Smooth muscle cell (in vitro differentiated cells): ENCODE data around the gene RPS6KC1. TPM values are rescaled to one million over a fixed set of nuclear protein-coding genes. Genes with fewer than 3 reads are reported as not detected.

Experiments
- DNase-seq: peaks from one replicate; lab custom pipeline; 2025; ENCODE audit not compliant: unreplicated experiment; lab: John Stamatoyannopoulos, UW
- H2AFZ ChIP-seq: fragments of 200-600 bp; sonication (generic); 2 replicates; pipeline ENCODE4 v1.6.0; 2016; ENCODE audit warnings: antibody characterized with exemption, low read depth, mild to moderate bottlenecking
- H3F3A ChIP-seq: fragments of 200-600 bp; sonication (generic); 2 replicates; pipeline ENCODE4 v1.6.0; 2017; ENCODE audit warnings: antibody characterized with exemption, low read depth
- H3K27ac ChIP-seq: fragments of 200-600 bp; sonication (generic); 2 replicates; pipeline ENCODE4 v1.5.1; 2016; ENCODE audit warnings: low read depth, mild to moderate bottlenecking
- H3K27me3 ChIP-seq: fragments of 200-600 bp; sonication (generic); 2 replicates; pipeline ENCODE4 v1.6.1; 2016; ENCODE audit warnings: low read depth, mild to moderate bottlenecking
- H3K36me3 ChIP-seq: fragments of 200-600 bp; sonication (generic); 2 replicates; pipeline ENCODE4 v1.5.1; 2016; ENCODE audit warnings: low read depth
- H3K4me1 ChIP-seq: fragments of 200-600 bp; sonication (generic); 2 replicates; pipeline ENCODE4 v1.5.1; 2016; ENCODE audit warnings: low read depth
- H3K4me2 ChIP-seq: fragments of 200-600 bp; sonication (generic); 2 replicates; pipeline ENCODE4 v1.6.0; 2016; ENCODE audit warnings: mild to moderate bottlenecking
- H3K4me3 ChIP-seq: fragments of 200-600 bp; sonication (generic); 2 replicates; pipeline ENCODE4 v1.5.1; 2016; ENCODE audit warnings: mild to moderate bottlenecking
- H3K79me2 ChIP-seq: fragments of 200-600 bp; sonication (generic); 2 replicates; pipeline ENCODE4 v1.6.0; 2016; ENCODE audit warnings: low read depth, mild to moderate bottlenecking
- H3K9ac ChIP-seq: fragments of 200-600 bp; sonication (generic); 2 replicates; pipeline ENCODE4 v1.6.0; 2016; ENCODE audit warnings: low read depth
- H3K9me3 ChIP-seq: fragments of 200-600 bp; sonication (generic); replicated peaks from 2 replicates; pipeline ENCODE4 v1.5.1; 2016; ENCODE audit warnings: low read depth
- H4K20me1 ChIP-seq: fragments of 200-600 bp; sonication (generic); 2 replicates; pipeline ENCODE4 v1.6.0; 2016; ENCODE audit warnings: low read depth
- CTCF ChIP-seq: fragments of 200-600 bp; sonication (generic); IDR thresholded peaks from 2 replicates; pipeline ENCODE4 v1.5.1; 2017; ENCODE audit warnings: borderline replicate concordance, mild to moderate bottlenecking, antibody characterized with exemption; ENCODE audit not compliant: insufficient read depth, poor library complexity, severe bottlenecking
- WGBS: methylation state at CpG from one replicate; pipeline ENCODE4 v1.1.7; 2016; ENCODE audit warnings: low lambda C conversion rate; 5-methylcytosine and 5-hydroxymethylcytosine counted together
- polyA plus RNA-seq: library from polyadenylated mRNA; unstranded; fragments of >200 nt; fragmentation: Nextera tagmentation; extraction: Ambion mirVana; gene quantifications from 2 replicates; pipeline ENCODE4 v1.2.1, GENCODE V29; 2016
- total RNA-seq: library from RNA; depleted of rRNA; stranded (reverse); fragments of >200 nt; gene quantifications from 2 replicates; pipeline ENCODE4 v1.2.3, GENCODE V29; 2014

The RPS6KC1 gene
- total and polyA plus RNA-seq, 2 experiments from 2014 or later: 17.6 to 30.8 TPM

GRCh38 chr1:213180833-213181232 is 129.8 kb downstream of the RPS6KC1 start:
- H2AFZ ChIP-seq: no peak overlapping the region
- no peaks in the 10 kb centered on the region for H3K27me3 ChIP-seq
- H4K20me1 ChIP-seq: no peaks in the 10 kb centered on the region
- WGBS: 92% methylated on average over 1 of the region's 1 CpG
- no peaks in the 10 kb centered on the region for H3K9me3 ChIP-seq
- DNase-seq: no peak
- H3K4me2 ChIP-seq: no peak overlapping the region
- H3K79me2 ChIP-seq: no peaks in the 10 kb centered on the region
- H3F3A ChIP-seq: no peaks in the 10 kb centered on the region
- no peaks in the 10 kb centered on the region for H3K4me1 ChIP-seq
- H3K4me3 ChIP-seq: no peak overlapping the region
- no peak overlapping the region for H3K9ac ChIP-seq
- H3K27ac ChIP-seq: no peak overlapping the region
- H3K36me3 ChIP-seq: peaks cover 12% of the 10 kb centered on the region
- TF ChIP-seq CTCF: no peak

GRCh38 chr1:213183036-213183672 is 132.1 kb downstream of the RPS6KC1 start:
- Histone ChIP-seq H3K4me1 (no peaks in the 10 kb centered on the region), H3K27ac (no peak overlapping the region), H3K4me2 (no peak overlapping the region), H3K79me2 (no peaks in the 10 kb centered on the region), H3K4me3 (no peak overlapping the region), H3K36me3 (peaks cover 15% of the 10 kb centered on the region), H4K20me1 (no peaks in the 10 kb centered on the region), H3K9ac (no peak overlapping the region), H3K9me3 (no peaks in the 10 kb centered on the region), H3K27me3 (no peaks in the 10 kb centered on the region), H3F3A (no peaks in the 10 kb centered on the region), H2AFZ (no peak overlapping the region)
- no peak for TF ChIP-seq CTCF
- no peak for DNase-seq
- WGBS: 97% methylated on average over 3 of the region's 3 CpGs

- WGBS: 98% methylated on average over 2 of the region's 2 CpGs
Measured at GRCh38 chr1:213186168-213186567, 135.1 kb downstream of the RPS6KC1 start.

More at GRCh38 chr1:213186168-213186567, 135.1 kb downstream of the RPS6KC1 start:
- H3K4me1 ChIP-seq: no peaks in the 10 kb centered on the region
- DNase-seq: no peak
- H3K27ac ChIP-seq: no peak overlapping the region
- H3K9me3 ChIP-seq: no peaks in the 10 kb centered on the region
- no peaks in the 10 kb centered on the region for H3K27me3 ChIP-seq
- no peak overlapping the region for H3K4me2 ChIP-seq
- no peaks in the 10 kb centered on the region for H3F3A ChIP-seq
- no peak overlapping the region for H3K4me3 ChIP-seq
- no peak overlapping the region for H2AFZ ChIP-seq
- peaks cover under 1% of the 10 kb centered on the region for H3K79me2 ChIP-seq
- H4K20me1 ChIP-seq: no peaks in the 10 kb centered on the region
- no peak for TF ChIP-seq CTCF
- H3K36me3 ChIP-seq: peaks cover 19% of the 10 kb centered on the region
- H3K9ac ChIP-seq: no peak overlapping the region
